SU-DHL-6 (cell line): ENCODE measurements around the gene GJC2.

Experiments used
- H2AFZ ChIP-seq: fragments of 200-600 bp; sonication (generic); 2 replicates; pipeline ENCODE4 v1.6.1; 2014; ENCODE audit warnings: low read depth, mild to moderate bottlenecking, moderate library complexity, mixed read lengths, antibody characterized with exemption, low read length; ENCODE audit not compliant: severe bottlenecking
- H3F3A ChIP-seq: fragments of 200-600 bp; shearing (Covaris generic); 2 replicates; pipeline ENCODE4 v1.6.0; 2016; ENCODE audit warnings: antibody characterized with exemption, mild to moderate bottlenecking; ENCODE audit not compliant: insufficient read depth
- H3K27ac ChIP-seq: fragments of 200-600 bp; sonication (generic); 2 replicates; pipeline ENCODE4 v1.5.1; 2016; ENCODE audit warnings: low read depth, mild to moderate bottlenecking, low read length, moderate library complexity, mixed read lengths
- H3K27me3 ChIP-seq: fragments of 200-600 bp; sonication (generic), shearing (Covaris generic); 2 replicates; pipeline ENCODE4 v1.6.0; 2014; ENCODE audit warnings: mild to moderate bottlenecking, low read length
- H3K36me3 ChIP-seq: fragments of 200-600 bp; sonication (generic); 2 replicates; pipeline ENCODE4 v1.6.1; 2014; ENCODE audit warnings: mild to moderate bottlenecking, low read length, mixed read lengths
- H3K4me2 ChIP-seq: fragments of 300-600, 200-600 bp; shearing (Covaris generic), sonication (generic); 2 replicates; pipeline ENCODE4 v1.6.0; 2014; ENCODE audit warnings: low read length, low read depth, mild to moderate bottlenecking; ENCODE audit not compliant: poor library complexity, severe bottlenecking
- H3K4me3 ChIP-seq: fragments of 200-600 bp; sonication (generic); 2 replicates; pipeline ENCODE4 v1.5.1; 2014; ENCODE audit warnings: antibody characterized with exemption, low read length, mild to moderate bottlenecking, mixed read lengths; ENCODE audit not compliant: insufficient read depth, poor library complexity, severe bottlenecking
- H3K79me2 ChIP-seq: fragments of 200-600 bp; sonication (generic); 2 replicates; pipeline ENCODE4 v1.6.1; 2014; ENCODE audit warnings: mild to moderate bottlenecking, low read length, moderate library complexity; ENCODE audit not compliant: insufficient read depth
- H3K9ac ChIP-seq: fragments of 200-600 bp; sonication (generic); 2 replicates; pipeline ENCODE4 v1.7.0; 2014; ENCODE audit warnings: mild to moderate bottlenecking, low read length
- H3K9me2 ChIP-seq: fragments of 200-600 bp; sonication (generic); replicated peaks from 2 replicates; pipeline ENCODE4 v1.6.1; 2014; ENCODE audit warnings: low read length; ENCODE audit not compliant: insufficient read depth
- H3K9me3 ChIP-seq: fragments of 200-600 bp; sonication (generic); 2 replicates; pipeline ENCODE4 v1.6.1; 2014; ENCODE audit warnings: low read length, mixed read lengths; ENCODE audit not compliant: insufficient read depth
- H4K20me1 ChIP-seq: fragments of 200-600 bp; sonication (generic); 2 replicates; pipeline ENCODE4 v1.6.1; 2014; ENCODE audit warnings: low read depth, mild to moderate bottlenecking, antibody characterized with exemption, low read length, moderate library complexity, mixed read lengths
- EZH2phosphoT487 ChIP-seq: fragments of 200-600 bp; sonication (generic), shearing (Covaris generic); conservative IDR thresholded peaks from 2 replicates; pipeline ENCODE4 v1.6.1; 2018; ENCODE audit warnings: mild to moderate bottlenecking, antibody characterized with exemption, low read length, moderate library complexity, mixed read lengths
- TF ChIP-seq, protein P1 (sequence below): fragments of 200-600 bp; sonication (generic); IDR thresholded peaks from one replicate; pipeline ENCODE4 v1.5.1; 2017; ENCODE audit warnings: antibody characterized with exemption, mild to moderate bottlenecking, low read length, moderate library complexity; ENCODE audit not compliant: insufficient read depth, poor library complexity, severe bottlenecking

GJC2 gene

DNA sequence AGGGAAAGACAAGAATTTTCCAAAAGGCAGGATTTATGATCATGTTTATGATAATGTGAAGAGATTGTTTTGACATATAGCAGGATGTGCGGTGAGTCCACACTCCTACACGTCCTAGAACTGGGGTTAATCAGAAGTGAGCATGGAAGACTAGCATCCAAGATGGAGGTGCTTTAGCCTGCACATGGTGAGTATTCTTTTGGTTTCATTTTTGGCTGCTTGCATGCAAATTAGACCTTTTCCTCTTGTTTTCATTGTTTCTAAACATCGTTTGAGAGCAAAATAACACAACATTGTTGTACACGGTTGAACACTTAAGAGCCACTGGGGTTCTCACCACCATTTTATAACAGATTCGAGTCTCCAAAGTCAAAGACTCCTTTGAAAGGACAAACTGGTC, 24.5 kb upstream of the GJC2 start:
- no peak overlapping the region for H3K9ac ChIP-seq
- no peak overlapping the region for H3K4me2 ChIP-seq
- H4K20me1 ChIP-seq = no peaks in the 10 kb centered on the region
- no peaks in the 10 kb centered on the region for H3K27me3 ChIP-seq
- H3K79me2 ChIP-seq = no peaks in the 10 kb centered on the region
- H3K9me2 ChIP-seq = no peaks in the 10 kb centered on the region
- H3K36me3 ChIP-seq = no peaks in the 10 kb centered on the region
- H2AFZ ChIP-seq = no peak overlapping the region
- H3K4me3 ChIP-seq = no peak overlapping the region
- H3K9me3 ChIP-seq = no peaks in the 10 kb centered on the region
- H3F3A ChIP-seq = no peaks in the 10 kb centered on the region
- TF ChIP-seq EZH2phosphoT487 = no peak
- TF ChIP-seq, protein P1, sequence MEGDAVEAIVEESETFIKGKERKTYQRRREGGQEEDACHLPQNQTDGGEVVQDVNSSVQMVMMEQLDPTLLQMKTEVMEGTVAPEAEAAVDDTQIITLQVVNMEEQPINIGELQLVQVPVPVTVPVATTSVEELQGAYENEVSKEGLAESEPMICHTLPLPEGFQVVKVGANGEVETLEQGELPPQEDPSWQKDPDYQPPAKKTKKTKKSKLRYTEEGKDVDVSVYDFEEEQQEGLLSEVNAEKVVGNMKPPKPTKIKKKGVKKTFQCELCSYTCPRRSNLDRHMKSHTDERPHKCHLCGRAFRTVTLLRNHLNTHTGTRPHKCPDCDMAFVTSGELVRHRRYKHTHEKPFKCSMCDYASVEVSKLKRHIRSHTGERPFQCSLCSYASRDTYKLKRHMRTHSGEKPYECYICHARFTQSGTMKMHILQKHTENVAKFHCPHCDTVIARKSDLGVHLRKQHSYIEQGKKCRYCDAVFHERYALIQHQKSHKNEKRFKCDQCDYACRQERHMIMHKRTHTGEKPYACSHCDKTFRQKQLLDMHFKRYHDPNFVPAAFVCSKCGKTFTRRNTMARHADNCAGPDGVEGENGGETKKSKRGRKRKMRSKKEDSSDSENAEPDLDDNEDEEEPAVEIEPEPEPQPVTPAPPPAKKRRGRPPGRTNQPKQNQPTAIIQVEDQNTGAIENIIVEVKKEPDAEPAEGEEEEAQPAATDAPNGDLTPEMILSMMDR = no peak
- no peak overlapping the region for H3K27ac ChIP-seq

DNA sequence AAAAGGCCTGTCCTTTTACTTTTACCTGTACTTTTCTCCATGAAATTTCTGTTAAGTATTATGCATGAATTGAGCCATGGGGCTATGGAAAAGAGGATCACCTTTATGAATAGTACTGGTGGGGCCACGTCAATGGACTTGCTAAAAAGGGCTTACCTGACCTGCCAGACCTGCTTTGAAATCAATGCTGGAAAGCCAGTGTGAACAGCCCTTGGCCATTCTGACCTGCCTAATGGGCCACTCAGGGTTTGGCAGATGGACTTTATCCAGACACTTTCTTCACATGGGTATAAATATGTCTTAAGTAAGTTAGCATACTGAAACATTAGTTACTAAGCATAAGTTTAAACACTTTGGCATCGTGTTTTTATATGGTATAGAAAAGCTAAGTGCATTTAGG, 18.0 kb upstream of the GJC2 start:
- no peaks in the 10 kb centered on the region for H3K27me3 ChIP-seq
- no peak overlapping the region for H3K4me3 ChIP-seq
- H3K9ac ChIP-seq = no peak overlapping the region
- TF ChIP-seq, protein P1 = no peak
- TF ChIP-seq EZH2phosphoT487 = no peak
- no peaks in the 10 kb centered on the region for H3F3A ChIP-seq
- H4K20me1 ChIP-seq = no peaks in the 10 kb centered on the region
- H3K9me2 ChIP-seq = no peaks in the 10 kb centered on the region
- no peak overlapping the region for H3K27ac ChIP-seq
- H3K9me3 ChIP-seq = no peaks in the 10 kb centered on the region
- no peaks in the 10 kb centered on the region for H3K36me3 ChIP-seq
- H3K79me2 ChIP-seq = no peaks in the 10 kb centered on the region
- no peak overlapping the region for H3K4me2 ChIP-seq
- H2AFZ ChIP-seq = no peak overlapping the region

DNA sequence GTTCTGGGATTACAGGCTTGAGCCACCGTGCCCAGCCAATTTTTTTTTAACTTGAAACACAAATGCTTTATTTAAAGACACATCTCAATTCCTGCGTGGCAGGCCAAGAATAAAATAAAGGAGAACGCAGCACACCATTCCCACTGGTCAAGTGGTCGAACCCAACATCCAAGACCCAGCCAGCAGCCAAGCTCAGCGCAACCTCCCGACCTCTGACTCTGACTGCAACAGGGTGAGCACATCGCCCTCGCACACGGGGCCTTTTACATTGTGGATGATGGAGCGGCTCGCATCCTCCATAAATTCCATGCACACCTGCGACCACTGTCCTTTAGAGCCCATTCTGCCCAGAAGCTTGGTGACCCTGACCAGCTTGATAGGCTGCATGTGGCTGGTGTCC, 15.1 kb upstream of the GJC2 start:
- Histone ChIP-seq H2AFZ (no peak overlapping the region), H3K27me3 (no peaks in the 10 kb centered on the region), H3K9me3 (no peaks in the 10 kb centered on the region), H3K79me2 (no peaks in the 10 kb centered on the region), H3K4me2 (no peak overlapping the region), H3K36me3 (no peaks in the 10 kb centered on the region), H3K9me2 (no peaks in the 10 kb centered on the region), H3K27ac (no peak overlapping the region), H3K4me3 (no peak overlapping the region), H3F3A (peaks cover 9% of the 10 kb centered on the region), H4K20me1 (no peaks in the 10 kb centered on the region), H3K9ac (no peak overlapping the region)
- TF ChIP-seq EZH2phosphoT487 = no peak
- TF ChIP-seq, protein P1 = no peak

DNA sequence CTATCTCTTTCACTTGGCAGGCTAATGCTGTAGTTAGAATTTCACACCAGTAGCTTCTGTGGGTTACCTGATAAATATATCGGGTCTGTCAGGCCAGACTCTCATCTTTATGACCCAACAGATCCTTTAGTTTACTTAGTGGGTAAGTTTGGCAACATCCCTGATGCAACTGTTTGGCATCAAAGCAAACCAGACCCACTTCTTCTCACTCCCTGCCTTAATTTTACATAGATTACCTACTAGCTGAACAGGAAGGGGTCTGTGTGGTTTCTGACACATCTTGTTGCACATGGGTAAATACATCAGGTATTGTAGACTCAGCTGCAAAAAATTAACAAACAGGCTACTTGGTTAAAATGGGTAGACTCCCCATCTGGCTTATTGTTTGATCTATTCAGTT, 12.8 kb upstream of the GJC2 start:
- no peak for TF ChIP-seq EZH2phosphoT487
- TF ChIP-seq, protein P1 = no peak
- Histone ChIP-seq H3K4me2 (no peak overlapping the region), H3K79me2 (peaks cover 16% of the 10 kb centered on the region), H3K27me3 (no peaks in the 10 kb centered on the region), H3K4me3 (no peak overlapping the region), H3F3A (peaks cover 9% of the 10 kb centered on the region), H3K27ac (no peak overlapping the region), H3K36me3 (no peaks in the 10 kb centered on the region), H3K9me3 (no peaks in the 10 kb centered on the region), H3K9me2 (no peaks in the 10 kb centered on the region), H2AFZ (no peak overlapping the region), H3K9ac (no peak overlapping the region), H4K20me1 (no peaks in the 10 kb centered on the region; the same call in 1 of the 2 replicates)
